ENCODE results near the gene AGBL4. TPM values are rescaled to one million over a fixed set of nuclear protein-coding genes. Genes with fewer than 3 reads are reported as not detected.

AGBL4 gene
- polyA plus RNA-seq, 1 experiment: not detected

DNA sequence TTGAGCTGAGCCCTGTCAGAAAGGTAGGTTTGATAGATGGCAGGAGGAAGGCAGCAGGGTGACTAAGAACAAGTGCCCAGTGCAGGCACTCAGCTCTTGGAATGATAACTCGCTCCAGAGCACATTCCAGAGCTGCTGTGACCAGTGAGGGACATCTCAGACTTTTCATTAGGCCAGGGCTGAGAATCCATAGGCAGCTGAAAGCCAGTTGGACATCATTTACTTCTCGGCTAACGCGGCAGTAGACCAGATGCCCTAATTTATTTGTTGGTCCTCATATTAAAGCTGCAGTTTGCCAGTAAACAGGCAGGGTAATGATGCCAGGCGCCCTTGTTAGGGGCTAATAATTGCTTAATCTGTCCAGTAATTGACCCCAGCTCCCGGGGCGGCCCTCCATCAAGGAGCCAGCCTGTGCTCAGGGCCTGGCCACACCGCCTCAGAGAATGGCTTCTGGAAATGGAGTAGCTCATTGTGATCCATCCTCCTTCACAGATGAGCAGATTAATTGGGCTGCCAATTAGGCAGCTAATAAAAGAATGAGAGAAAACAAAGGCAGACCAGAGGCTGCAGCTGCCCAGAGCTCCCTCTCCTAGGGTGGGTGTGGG, 1369.0 kb downstream of the AGBL4 start:
- ChIA-PET POLR2A (no interaction called here), CTCF (interaction anchor here (1.0 kb wide), 1 partner anchor 23 kb away, joined by 4 read pairs; no protein-coding TSS in a partner anchor)
- H3K9me3 ChIP-seq (ENCODE audit: control insufficient read depth, insufficient read depth, low read length): no peaks in the 10 kb centered on the region
- no peak for DNase-seq (ENCODE audit: low read depth, low spot score)
- no peaks in the 10 kb centered on the region for H3K27me3 ChIP-seq (ENCODE audit: control insufficient read depth, insufficient read depth, low read length)
- no peak overlapping the region for H3K27ac ChIP-seq (ENCODE audit: low read depth, low read length)
- TF ChIP-seq, protein P1, sequence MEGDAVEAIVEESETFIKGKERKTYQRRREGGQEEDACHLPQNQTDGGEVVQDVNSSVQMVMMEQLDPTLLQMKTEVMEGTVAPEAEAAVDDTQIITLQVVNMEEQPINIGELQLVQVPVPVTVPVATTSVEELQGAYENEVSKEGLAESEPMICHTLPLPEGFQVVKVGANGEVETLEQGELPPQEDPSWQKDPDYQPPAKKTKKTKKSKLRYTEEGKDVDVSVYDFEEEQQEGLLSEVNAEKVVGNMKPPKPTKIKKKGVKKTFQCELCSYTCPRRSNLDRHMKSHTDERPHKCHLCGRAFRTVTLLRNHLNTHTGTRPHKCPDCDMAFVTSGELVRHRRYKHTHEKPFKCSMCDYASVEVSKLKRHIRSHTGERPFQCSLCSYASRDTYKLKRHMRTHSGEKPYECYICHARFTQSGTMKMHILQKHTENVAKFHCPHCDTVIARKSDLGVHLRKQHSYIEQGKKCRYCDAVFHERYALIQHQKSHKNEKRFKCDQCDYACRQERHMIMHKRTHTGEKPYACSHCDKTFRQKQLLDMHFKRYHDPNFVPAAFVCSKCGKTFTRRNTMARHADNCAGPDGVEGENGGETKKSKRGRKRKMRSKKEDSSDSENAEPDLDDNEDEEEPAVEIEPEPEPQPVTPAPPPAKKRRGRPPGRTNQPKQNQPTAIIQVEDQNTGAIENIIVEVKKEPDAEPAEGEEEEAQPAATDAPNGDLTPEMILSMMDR (IDR thresholded peaks at IDR 0.05; ENCODE audit: low read depth, low read length): no peak
- H3K4me3 ChIP-seq (ENCODE audit: low read depth, low read length): no peak overlapping the region

DNA sequence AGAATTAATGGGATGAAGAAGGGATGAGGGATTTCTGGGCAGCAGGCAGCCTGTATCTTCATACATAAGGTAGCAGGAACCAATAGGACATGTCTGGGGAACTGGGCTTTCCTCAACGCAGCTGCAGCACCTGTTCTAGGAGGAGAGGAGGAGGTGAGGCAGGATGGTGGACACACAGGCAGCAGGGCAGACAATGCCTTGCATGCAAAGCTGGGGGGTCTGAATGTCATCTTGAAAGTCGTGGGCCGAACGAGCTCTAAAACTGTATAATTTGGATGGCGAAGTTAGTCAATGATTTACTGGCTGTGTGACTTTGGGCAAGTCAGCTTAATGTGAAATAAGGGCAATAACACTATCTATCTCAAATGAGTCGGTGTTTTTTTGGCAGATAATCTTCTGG, 1371.4 kb downstream of the AGBL4 start:
- CTCF ChIA-PET: interaction anchor here (1.5 kb wide), 1 partner anchor 25 kb away, joined by 5 read pairs; no protein-coding TSS in a partner anchor
- Histone ChIP-seq H3K27ac (ENCODE audit: low read depth, low read length) (no peak overlapping the region), H3K9me3 (ENCODE audit: control insufficient read depth, insufficient read depth, low read length) (no peaks in the 10 kb centered on the region), H3K27me3 (ENCODE audit: control insufficient read depth, insufficient read depth, low read length) (no peaks in the 10 kb centered on the region), H3K4me3 (ENCODE audit: low read depth, low read length) (no peak overlapping the region)
- DNase-seq (ENCODE audit: low read depth, low spot score): no peak
- TF ChIP-seq, protein P1 (IDR thresholded peaks at IDR 0.05; ENCODE audit: low read depth, low read length): no peak
- POLR2A ChIA-PET: no interaction called here

DNA sequence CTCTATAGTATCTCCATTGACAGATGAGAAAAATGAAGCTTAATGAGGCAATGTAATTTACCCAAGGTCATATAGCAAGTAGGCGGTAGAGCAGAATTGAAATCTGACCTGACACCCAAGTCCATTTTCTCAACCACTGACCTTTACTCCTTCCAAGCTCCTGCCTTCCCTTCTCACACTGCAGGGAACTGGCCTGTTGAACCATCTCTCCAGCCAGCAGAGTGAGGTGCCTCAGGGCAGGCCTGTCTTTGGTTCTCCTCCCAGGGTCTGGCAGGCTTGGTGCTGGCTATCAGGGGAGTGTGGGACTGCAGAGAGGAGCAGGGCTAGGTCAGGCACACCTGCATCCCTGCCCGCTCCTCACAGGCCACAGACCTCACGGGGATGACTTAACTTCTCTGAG, 1373.9 kb downstream of the AGBL4 start:
- DNase-seq (ENCODE audit: low read depth, low spot score): no peak
- Histone ChIP-seq H3K4me3 (ENCODE audit: low read depth, low read length) (no peak overlapping the region), H3K27me3 (ENCODE audit: control insufficient read depth, insufficient read depth, low read length) (no peaks in the 10 kb centered on the region), H3K27ac (ENCODE audit: low read depth, low read length) (no peak overlapping the region), H3K9me3 (ENCODE audit: control insufficient read depth, insufficient read depth, low read length) (no peaks in the 10 kb centered on the region)
- TF ChIP-seq, protein P1 (IDR thresholded peaks at IDR 0.05; ENCODE audit: low read depth, low read length): no peak
- ChIA-PET CTCF (interaction anchor here (0.6 kb wide), 2 partner anchors 544 to 1739 kb away, joined by 3 read pairs; no protein-coding TSS in a partner anchor), POLR2A (no interaction called here)

DNA sequence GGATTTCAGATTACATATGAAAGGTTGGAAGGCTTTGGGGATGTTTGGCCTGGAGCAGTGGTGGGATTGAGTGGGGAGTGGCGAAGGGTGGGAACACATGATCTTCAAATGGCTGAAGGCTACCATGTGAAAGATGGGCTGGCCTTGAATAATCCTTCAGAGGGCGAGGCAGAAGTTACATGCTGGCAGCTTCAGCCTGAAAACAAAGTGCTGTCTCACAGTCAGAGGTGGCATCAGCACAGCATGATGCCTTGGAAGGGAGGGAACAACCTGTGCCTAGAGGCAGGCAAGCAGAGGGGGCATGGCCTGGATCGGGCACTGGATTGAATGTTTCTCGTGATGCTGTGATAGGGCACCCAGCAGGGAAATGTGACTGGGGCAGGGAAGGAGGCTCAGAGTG, 1377.9 kb downstream of the AGBL4 start:
- Histone ChIP-seq H3K4me3 (ENCODE audit: low read depth, low read length) (no peak overlapping the region), H3K9me3 (ENCODE audit: control insufficient read depth, insufficient read depth, low read length) (no peaks in the 10 kb centered on the region), H3K27me3 (ENCODE audit: control insufficient read depth, insufficient read depth, low read length) (no peaks in the 10 kb centered on the region), H3K27ac (ENCODE audit: low read depth, low read length) (no peak overlapping the region)
- ChIA-PET CTCF (no interaction called here), POLR2A (no interaction called here)
- TF ChIP-seq, protein P1 (IDR thresholded peaks at IDR 0.05; ENCODE audit: low read depth, low read length): no peak
- DNase-seq (ENCODE audit: low read depth, low spot score): no peak

DNA sequence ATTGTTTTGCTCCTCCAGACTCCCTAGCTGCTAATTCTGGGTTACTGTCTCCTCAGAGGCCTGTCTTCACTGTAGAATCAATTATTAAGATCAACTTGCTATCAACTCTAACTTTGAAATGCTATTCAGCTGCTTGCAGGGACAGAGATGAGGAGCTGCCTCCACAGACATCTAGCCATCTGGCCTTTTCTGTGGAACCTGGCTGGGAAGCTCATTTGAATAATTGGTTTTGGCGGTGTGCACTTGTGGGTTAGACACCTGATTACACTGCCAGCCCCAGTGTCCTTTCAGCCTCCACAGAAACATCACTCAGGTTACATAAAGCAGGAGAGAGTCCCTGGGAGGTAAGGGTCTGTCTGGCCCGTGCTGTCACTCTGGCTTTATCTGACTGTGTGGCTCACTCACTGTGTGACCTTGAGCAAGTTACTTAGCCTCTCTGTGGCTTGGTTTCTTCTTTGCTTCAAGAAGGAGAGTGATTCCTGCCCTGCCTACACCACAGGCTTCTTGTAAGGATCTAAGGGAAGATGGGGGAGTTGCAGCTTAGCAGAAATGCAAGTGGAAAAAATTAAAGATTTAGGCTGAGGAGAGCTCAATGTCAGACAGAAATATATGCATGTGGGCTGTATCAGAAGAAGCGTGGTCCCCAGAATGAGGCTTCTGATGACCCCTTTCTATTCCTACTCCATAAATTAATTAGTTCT, 1378.7 kb downstream of the AGBL4 start:
- no peak for DNase-seq (ENCODE audit: low read depth, low spot score)
- no peak overlapping the region for H3K4me3 ChIP-seq (ENCODE audit: low read depth, low read length)
- H3K27me3 ChIP-seq (ENCODE audit: control insufficient read depth, insufficient read depth, low read length): no peaks in the 10 kb centered on the region
- CTCF ChIA-PET: no interaction called here
- POLR2A ChIA-PET: no interaction called here
- H3K9me3 ChIP-seq (ENCODE audit: control insufficient read depth, insufficient read depth, low read length): no peaks in the 10 kb centered on the region
- no peak overlapping the region for H3K27ac ChIP-seq (ENCODE audit: low read depth, low read length)
- TF ChIP-seq, protein P1 (IDR thresholded peaks at IDR 0.05; ENCODE audit: low read depth, low read length): no peak

All from AG04450 (cell line).